ENCODE measurements around the gene BAAT. TPM values are rescaled to one million over a fixed set of nuclear protein-coding genes. Genes with fewer than 3 reads are reported as not detected.

The BAAT gene
- polyA plus RNA-seq, 4 donors = 0.13 to 0.56 (median 0.27) TPM

DNA sequence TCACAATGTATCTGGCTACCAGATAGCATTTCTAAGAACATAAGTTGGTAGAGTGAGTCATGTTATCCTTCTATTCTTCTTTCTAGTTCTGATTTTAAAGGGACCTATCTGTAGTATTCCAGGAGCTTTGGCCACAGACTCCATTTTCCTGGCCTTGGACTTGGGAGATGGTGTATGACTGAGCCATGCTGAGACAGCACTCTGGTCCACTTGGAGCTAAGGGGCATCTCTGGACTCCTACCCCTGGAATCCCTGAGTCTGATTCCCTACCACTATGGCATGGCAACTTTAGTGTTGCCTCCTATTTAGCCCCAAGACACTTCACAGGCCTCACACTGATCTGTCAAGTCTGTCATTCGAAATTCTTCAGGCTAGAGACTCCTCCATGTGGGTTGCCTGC is 58.8 kb downstream of the BAAT start:
- DNase-seq (ENCODE audit: low read depth in 4 of 4, low spot score in 3 of 4) = no peak

DNA sequence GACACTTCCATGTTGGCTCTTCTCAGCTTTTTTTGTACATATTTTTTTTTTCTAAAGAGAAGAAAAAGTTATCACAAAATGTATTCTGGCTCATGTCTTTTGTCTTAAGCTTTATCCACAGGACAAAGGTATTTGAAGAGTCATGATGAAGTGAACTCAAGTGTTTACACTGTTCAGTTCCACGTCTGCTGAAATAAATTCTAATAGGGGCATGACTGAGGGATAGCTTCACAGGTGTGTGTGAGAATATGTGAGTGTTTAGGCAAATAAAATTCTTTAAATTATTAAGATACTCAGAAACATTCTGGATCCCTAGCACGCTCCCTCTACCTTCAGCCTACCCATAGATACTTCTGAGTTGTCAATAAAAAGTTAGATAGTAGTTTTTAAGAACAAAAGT is 59.8 kb downstream of the BAAT start:
- DNase-seq (ENCODE audit: low read depth in 4 of 4, low spot score in 3 of 4) = no peak

DNA sequence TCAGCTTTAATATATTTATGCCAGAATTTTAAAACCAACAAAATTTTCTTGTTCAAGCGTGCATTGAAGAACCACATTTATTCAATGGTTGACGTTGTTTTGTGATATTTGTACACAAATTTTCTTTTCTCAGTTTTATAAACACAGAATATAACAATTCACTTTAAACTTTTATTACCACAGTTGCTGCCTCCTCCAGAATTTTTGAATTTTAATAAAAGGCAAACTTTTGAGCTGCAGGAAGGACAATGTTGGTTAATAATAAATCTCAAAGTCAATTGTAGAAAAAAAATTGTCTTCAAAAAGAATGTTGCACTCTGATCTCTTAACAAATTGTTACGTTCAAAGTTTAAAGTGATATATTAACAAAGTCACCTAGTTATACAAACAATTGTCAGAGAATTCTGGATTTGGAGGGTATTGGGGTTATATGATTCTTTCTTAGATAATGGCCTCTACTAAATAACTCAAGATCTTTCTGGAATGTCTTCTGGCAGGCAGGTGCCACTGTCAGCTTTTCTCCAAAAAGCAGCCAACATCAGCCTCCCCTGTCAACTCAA is 60.5 kb downstream of the BAAT start:
- DNase-seq (ENCODE audit: low read depth in 4 of 4, low spot score in 3 of 4) = no peak

DNA sequence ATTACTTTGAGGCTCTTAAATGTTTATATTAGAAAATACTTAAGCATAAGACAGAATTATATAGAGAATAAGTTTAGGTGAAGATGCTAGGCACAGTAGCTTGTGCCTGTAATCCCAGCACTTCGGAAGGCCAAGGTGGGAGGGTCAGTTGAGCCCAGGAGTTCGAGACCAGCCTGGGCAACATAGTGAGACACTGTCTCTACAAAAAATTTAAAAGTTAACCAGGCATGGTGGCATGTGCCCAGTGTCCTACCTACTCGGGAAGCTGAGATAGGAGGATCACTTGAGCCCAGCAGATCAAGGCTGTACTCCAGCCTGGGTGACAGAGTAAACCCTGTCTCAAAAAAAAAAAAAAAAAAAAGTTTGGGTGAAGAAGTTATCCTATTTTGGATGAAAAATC is 61.7 kb downstream of the BAAT start:
- DNase-seq (ENCODE audit: low read depth in 4 of 4, low spot score in 3 of 4) = no peak

DNA sequence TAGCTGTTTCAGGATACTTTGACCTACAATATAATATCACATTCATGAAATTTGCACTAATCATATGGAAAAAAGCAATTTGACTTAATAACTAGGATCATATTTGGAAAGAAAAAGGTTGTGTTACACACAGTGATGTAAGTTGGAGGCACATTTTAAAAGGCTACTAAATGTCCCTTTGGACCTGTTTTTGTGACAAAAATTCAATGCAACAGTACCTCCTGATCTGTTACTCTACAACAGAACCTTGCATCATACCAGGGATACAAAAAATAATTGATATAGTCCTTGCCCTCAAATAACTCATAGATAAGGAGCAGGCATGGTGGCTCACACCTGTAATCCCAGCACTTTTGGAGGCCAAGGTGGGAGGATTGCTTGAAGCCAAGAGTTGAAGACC is 67.1 kb downstream of the BAAT start:
- no peak for DNase-seq (ENCODE audit: low read depth in 4 of 4, low spot score in 3 of 4)

DNA sequence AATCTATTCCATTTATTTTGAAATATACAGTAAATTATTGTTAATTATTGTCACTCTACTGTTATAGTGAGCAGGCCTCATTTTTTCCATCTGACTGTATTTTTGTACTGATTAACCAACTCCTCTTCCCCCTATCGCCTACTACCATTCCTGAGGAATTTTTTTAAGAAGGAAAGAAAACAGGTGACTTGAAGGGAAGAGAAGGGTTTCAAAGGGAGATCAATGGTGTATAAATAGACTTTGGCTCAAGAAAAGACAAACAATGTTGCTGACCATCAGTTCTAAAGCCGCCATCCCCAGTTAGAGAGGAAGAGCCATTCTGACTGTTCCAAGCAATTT is 69.7 kb downstream of the BAAT start:
- no peak for DNase-seq (ENCODE audit: low read depth in 4 of 4, low spot score in 3 of 4)

DNA sequence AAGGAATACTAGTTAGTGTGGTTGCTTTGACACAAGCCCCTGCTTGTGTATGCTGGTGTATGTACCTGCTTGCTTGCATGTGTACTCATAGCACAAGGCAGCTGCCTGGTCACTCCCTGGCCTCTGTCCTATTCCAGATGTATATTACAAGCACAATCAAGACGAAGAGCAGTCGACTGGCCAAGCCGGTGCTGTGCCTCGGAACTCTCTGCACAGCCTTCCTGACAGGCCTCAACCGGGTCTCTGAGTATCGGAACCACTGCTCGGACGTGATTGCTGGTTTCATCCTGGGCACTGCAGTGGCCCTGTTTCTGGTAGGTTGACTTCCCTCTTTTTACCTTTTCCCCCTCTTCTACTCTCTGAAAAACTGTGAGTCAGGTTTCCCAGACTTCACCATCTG is 72.1 kb downstream of the BAAT start:
- DNase-seq (ENCODE audit: low read depth in 4 of 4, low spot score in 3 of 4) = no peak

DNA sequence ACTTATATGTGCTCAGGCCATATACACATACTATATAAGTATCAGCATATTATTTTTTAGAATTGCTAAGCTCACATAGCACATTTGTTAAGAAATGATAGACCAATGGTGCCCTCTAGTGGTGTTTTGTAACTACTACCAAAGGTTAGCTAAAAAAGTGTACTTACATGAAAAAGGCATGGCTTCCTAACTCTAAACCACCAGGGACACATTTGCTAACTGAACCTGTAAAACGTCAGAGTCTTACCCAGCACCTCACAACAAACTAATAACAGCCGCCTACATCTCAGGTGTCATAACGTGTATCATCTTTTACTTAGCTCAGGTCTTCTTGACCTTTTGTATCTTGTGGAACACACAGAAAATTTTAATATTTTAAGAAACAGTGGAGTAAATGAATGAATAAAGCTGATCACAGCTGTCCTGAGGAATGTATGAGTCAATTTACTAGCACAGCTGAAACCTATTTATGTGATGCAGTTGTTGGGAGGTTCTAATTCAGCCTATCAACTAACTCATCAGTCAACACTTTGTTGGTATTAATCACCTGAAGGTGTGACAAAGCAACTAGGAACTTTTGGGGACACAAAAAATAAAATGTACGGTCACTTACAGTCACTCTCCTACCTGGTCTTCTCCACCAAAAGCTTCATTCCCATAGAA is 72.9 kb downstream of the BAAT start:
- peak; percentile 51 to 76 (median 66) for DNase-seq (ENCODE audit: low read depth in 4 of 4, low spot score in 3 of 4)

DNA sequence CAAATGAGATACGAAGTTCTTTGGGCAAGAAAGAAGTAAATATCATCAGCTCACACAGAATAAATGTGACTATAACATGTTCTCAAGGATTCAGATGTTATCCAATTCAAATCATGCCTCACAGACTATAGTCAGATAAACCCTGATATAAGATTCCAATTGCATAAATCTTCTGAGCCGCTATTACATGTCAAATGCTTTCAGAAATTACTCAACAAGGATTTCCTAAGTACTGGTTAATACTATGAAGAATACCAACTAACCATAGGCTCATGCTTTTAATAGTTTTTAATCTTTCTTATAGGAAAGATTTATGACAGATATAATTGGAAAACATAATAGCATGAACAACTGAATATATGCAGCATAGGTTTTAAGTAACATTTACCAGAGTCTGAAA is 73.6 kb downstream of the BAAT start:
- DNase-seq (ENCODE audit: low read depth in 4 of 4, low spot score in 3 of 4) = no peak

Other genes with a start within 250 kb of the BAAT start
- gene MRPL50, start 13.6 kb upstream of the BAAT start, polyA plus RNA-seq (ENCODE audit: insufficient read length in 4 of 4) = 10 to 100 TPM; 24.2 to 31.0 (median 29.3) TPM
- gene ZNF189, start 13.8 kb upstream of the BAAT start, polyA plus RNA-seq (ENCODE audit: insufficient read length in 4 of 4) = 10 to 100 TPM; 39.1 to 49.7 (median 45.9) TPM
- 1,000 to 10,000 TPM in 1 of 4 donors, 100 to 1,000 TPM in 3; 651 to 1,095 (median 808) TPM for gene ALDOB, start 50.8 kb upstream of the BAAT start, polyA plus RNA-seq (ENCODE audit: insufficient read length in 4 of 4)
- gene RNF20, start 148.8 kb upstream of the BAAT start, polyA plus RNA-seq (ENCODE audit: insufficient read length in 4 of 4) = 10 to 100 TPM; 54.7 to 68.6 (median 67.1) TPM
- under 1 TPM in 2 of 4 donors, not detected in 2; 0.04 to 0.06 TPM for gene PPP3R2, start 210.0 kb upstream of the BAAT start, polyA plus RNA-seq (ENCODE audit: insufficient read length in 4 of 4)

Measured in right renal pelvis (tissue), 4 donors.